IMR-90 (cell line): ENCODE results near the gene PSD2. TPM values are rescaled to one million over a fixed set of nuclear protein-coding genes. Genes with fewer than 3 reads are reported as not detected.

Experiments
- ATAC-seq: fragments of 200-7000 bp; cut with Tn5 transposase; 2 replicates; pipeline ENCODE4 v1.9.1; 2020; ENCODE audit warnings: low read depth, mild to moderate bottlenecking, moderate library complexity
- BruUV-seq: library from RNA; stranded (reverse); fragments of 400-500 nt; replicated peaks from 2 replicates; lab custom pipeline; 2021; lab: Mats Ljungman, UMichigan
- CTCF ChIA-PET: fragments of 300-600 bp; formaldehyde crosslinking; extraction: SDS; loops from one replicate; lab custom pipeline; 2021; ENCODE audit warnings: antibody characterized with exemption; lab: Yijun Ruan, JAX
- POLR2A ChIA-PET: fragments of 300-600 bp; sonication (Branson Sonifier 250); formaldehyde crosslinking; loops from one replicate; lab custom pipeline; 2022; ENCODE audit warnings: antibody characterized with exemption; ENCODE audit not compliant: unreplicated experiment; lab: Charles Lee
- DNase-seq: peaks from one replicate; pipeline ENCODE4 v3.0.0; 2013
- H2AFZ ChIP-seq: replicated peaks from 2 replicates; pipeline ENCODE3; 2013; ENCODE audit warnings: low read length, mild to moderate bottlenecking; ENCODE audit not compliant: poor library complexity
- H2AK5ac ChIP-seq: 2 replicates; pipeline ENCODE4 v1.6.1; 2013; ENCODE audit warnings: low read depth, low read length, inconsistent platforms
- H2AK9ac ChIP-seq: replicated peaks from 2 replicates; pipeline ENCODE3; 2013; ENCODE audit warnings: mild to moderate bottlenecking, low read depth, low read length, moderate library complexity; ENCODE audit not compliant: poor library complexity
- H2BK120ac ChIP-seq: 2 replicates; pipeline ENCODE4 v1.6.1; 2013; ENCODE audit warnings: low read depth, low read length, inconsistent platforms
- H2BK15ac ChIP-seq: 3 replicates; pipeline ENCODE4 v1.6.1; 2013; ENCODE audit warnings: low read depth, low read length, inconsistent platforms
- H2BK20ac ChIP-seq: 2 replicates; pipeline ENCODE4 v1.6.1; 2013; ENCODE audit warnings: low read depth, mild to moderate bottlenecking, inconsistent platforms, low read length, moderate library complexity
- H2BK5ac ChIP-seq: 2 replicates; pipeline ENCODE4 v1.6.1; 2013; ENCODE audit warnings: mild to moderate bottlenecking, low read depth, low read length, inconsistent platforms; ENCODE audit not compliant: poor library complexity, severe bottlenecking
- H3K14ac ChIP-seq: replicated peaks from 2 replicates; pipeline ENCODE4 v1.6.1; 2013; ENCODE audit warnings: low read depth, low read length, inconsistent platforms
- H3K18ac ChIP-seq: 2 replicates; pipeline ENCODE4 v1.6.1; 2013; ENCODE audit warnings: low read depth, low read length, control low read depth
- H3K23ac ChIP-seq: 2 replicates; pipeline ENCODE4 v1.6.1; 2013; ENCODE audit warnings: low read depth, low read length, inconsistent platforms
- H3K27ac ChIP-seq: 2 replicates; pipeline ENCODE4 v1.5.1; 2013; ENCODE audit warnings: mild to moderate bottlenecking, control low read depth, low read length; ENCODE audit not compliant: insufficient read depth
- H3K27me3 ChIP-seq: 2 replicates; pipeline ENCODE4 v1.6.1; 2013; ENCODE audit warnings: low read length; ENCODE audit not compliant: control insufficient read depth, insufficient read depth
- H3K36me3 ChIP-seq: 2 replicates; pipeline ENCODE4 v1.6.1; 2013; ENCODE audit warnings: low read length, mixed read lengths; ENCODE audit not compliant: control insufficient read depth, insufficient read depth
- H3K4ac ChIP-seq: 2 replicates; pipeline ENCODE4 v1.6.1; 2013; ENCODE audit warnings: low read depth, low read length, inconsistent platforms
- H3K4me1 ChIP-seq: 2 replicates; pipeline ENCODE4 v1.6.1; 2013; ENCODE audit warnings: low read length, mixed read lengths; ENCODE audit not compliant: control insufficient read depth, insufficient read depth
- H3K4me2 ChIP-seq: 2 replicates; pipeline ENCODE4 v1.6.1; 2013; ENCODE audit warnings: low read depth, mild to moderate bottlenecking, control low read depth, low read length, moderate library complexity
- H3K4me3 ChIP-seq: 2 replicates; pipeline ENCODE4 v1.5.1; 2013; ENCODE audit warnings: low read depth, mild to moderate bottlenecking, control low read depth, low read length, moderate library complexity; ENCODE audit not compliant: insufficient read depth
- H3K56ac ChIP-seq: 2 replicates; pipeline ENCODE4 v1.6.1; 2013; ENCODE audit warnings: low read length, inconsistent platforms; ENCODE audit not compliant: insufficient read depth; ENCODE audit errors: extremely low read depth
- H3K79me1 ChIP-seq, 2 experiments: 2 replicates each; pipeline ENCODE4 v1.6.1; 2013; ENCODE audit warnings: low read length in 2 of 2, inconsistent platforms in 1 of 2, low read depth in 1 of 2
- H3K9ac ChIP-seq: 2 replicates; pipeline ENCODE4 v1.6.1; 2013; ENCODE audit warnings: low read depth, low read length, control low read depth
- H3K9me1 ChIP-seq: 2 replicates; pipeline ENCODE4 v1.6.1; 2013; ENCODE audit warnings: low read length, inconsistent platforms; ENCODE audit not compliant: insufficient read depth
- H3K9me3 ChIP-seq: 2 replicates; pipeline ENCODE4 v1.6.1; 2013; ENCODE audit warnings: low read length; ENCODE audit not compliant: control insufficient read depth, insufficient read depth
- H4K20me1 ChIP-seq: 2 replicates; pipeline ENCODE4 v1.6.1; 2013; ENCODE audit warnings: low read length, inconsistent platforms; ENCODE audit not compliant: insufficient read depth
- H4K5ac ChIP-seq: 2 replicates; pipeline ENCODE4 v1.6.1; 2013; ENCODE audit warnings: mild to moderate bottlenecking, low read depth, low read length, control low read depth
- H4K8ac ChIP-seq, 2 experiments: 2 replicates each; pipeline ENCODE4 v1.6.1; 2013; ENCODE audit warnings: low read depth in 2 of 2, low read length in 2 of 2, control low read depth in 1 of 2, inconsistent platforms in 1 of 2
- H4K91ac ChIP-seq: 2 replicates; pipeline ENCODE4 v1.6.1; 2013; ENCODE audit warnings: low read depth, low read length, inconsistent platforms; ENCODE audit not compliant: insufficient read depth
- BHLHE40 ChIP-seq: fragments of 150-350 bp; IDR thresholded peaks from 2 replicates; pipeline ENCODE4 v1.6.1; 2016; ENCODE audit warnings: mild to moderate bottlenecking, low read depth, low read length
- CEBPB ChIP-seq: IDR thresholded peaks from 2 replicates; pipeline ENCODE4 v1.6.1; 2012; ENCODE audit warnings: low read depth, low read length, improper control_type of control experiment
- CHD1 ChIP-seq: IDR thresholded peaks from 2 replicates; pipeline ENCODE4 v1.6.1; 2012; ENCODE audit warnings: low read depth, low read length, improper control_type of control experiment
- FOS ChIP-seq: fragments of 150-350 bp; IDR thresholded peaks from 2 replicates; pipeline ENCODE4 v1.6.1; 2016; ENCODE audit warnings: low read depth, low read length
- MAFK ChIP-seq: IDR thresholded peaks from 2 replicates; pipeline ENCODE4 v1.6.1; 2012; ENCODE audit warnings: low read depth, low read length, improper control_type of control experiment
- NFE2L2 ChIP-seq: fragments of 150-350 bp; IDR thresholded peaks from 2 replicates; pipeline ENCODE4 v1.6.1; 2016; ENCODE audit warnings: low read depth, mild to moderate bottlenecking, low read length
- RAD21 ChIP-seq: IDR thresholded peaks from 2 replicates; pipeline ENCODE4 v1.6.1; 2012; ENCODE audit warnings: low read length, improper control_type of control experiment
- SMC3 ChIP-seq: fragments of 150-350 bp; IDR thresholded peaks from 2 replicates; pipeline ENCODE4 v1.6.1; 2016; ENCODE audit warnings: low read depth, mild to moderate bottlenecking, antibody characterized with exemption, low read length, moderate library complexity
- WGBS, 2 experiments: methylation state at CpG; one replicate each; pipeline versions ENCODE4 v1.1.5 to v1.1.7; 2013; ENCODE audit warnings: missing lambda C conversion rate in 2 of 2; ENCODE audit not compliant: insufficient read length in 1 of 2; ENCODE audit errors: extremely low coverage in 2 of 2; 5-methylcytosine and 5-hydroxymethylcytosine counted together
- dilution Hi-C: fragments of 300-500 bp; cut with HindIII; formaldehyde crosslinking; loops from one replicate; pipeline ENCODE4 v1.14.3; 2018; ENCODE audit warnings: low sequenced_read_pairs; ENCODE audit not compliant: unreplicated experiment
- in situ Hi-C: fragments of 300-500 bp; cut with MboI; formaldehyde crosslinking; loops from 3 replicates; pipeline ENCODE4 v1.14.3; 2019; ENCODE audit warnings: low sequenced_read_pairs, inconsistent platforms, mixed read lengths
- intact Hi-C: fragments of 100-400 bp; cut with micrococcal nuclease; formaldehyde crosslinking; loops from 2 replicates; pipeline ENCODE4 v1.10.0; 2022
- polyA plus RNA-seq, 3 experiments: library from polyadenylated mRNA; depleted of rRNA; stranded (reverse); fragments of >200 nt; gene quantifications; 2 replicates each; pipeline ENCODE4 v1.2.3, GENCODE V29; 2012; ENCODE audit warnings: low replicate concordance in 1 of 3
- total RNA-seq: library from RNA; depleted of rRNA; stranded (reverse); fragments of >200 nt; gene quantifications from 2 replicates; pipeline ENCODE4 v1.2.3, GENCODE V29; 2012
- TF ChIP-seq, protein P1 (sequence below): conservative IDR thresholded peaks from 2 replicates; pipeline ENCODE4 v1.5.1; 2012; ENCODE audit warnings: mild to moderate bottlenecking, low read depth, low read length, improper control_type of control experiment
- TF ChIP-seq, protein P2 (sequence below): fragments of 150-350 bp; IDR thresholded peaks from 2 replicates; pipeline ENCODE4 v1.6.1; 2017; ENCODE audit warnings: mild to moderate bottlenecking, antibody characterized with exemption, low read length, low read depth

PSD2 gene
- total and polyA plus RNA-seq, 2 of the 4 experiments (the other 2 are of a cell fraction) = 0.05 TPM; not detected in 1

DNA sequence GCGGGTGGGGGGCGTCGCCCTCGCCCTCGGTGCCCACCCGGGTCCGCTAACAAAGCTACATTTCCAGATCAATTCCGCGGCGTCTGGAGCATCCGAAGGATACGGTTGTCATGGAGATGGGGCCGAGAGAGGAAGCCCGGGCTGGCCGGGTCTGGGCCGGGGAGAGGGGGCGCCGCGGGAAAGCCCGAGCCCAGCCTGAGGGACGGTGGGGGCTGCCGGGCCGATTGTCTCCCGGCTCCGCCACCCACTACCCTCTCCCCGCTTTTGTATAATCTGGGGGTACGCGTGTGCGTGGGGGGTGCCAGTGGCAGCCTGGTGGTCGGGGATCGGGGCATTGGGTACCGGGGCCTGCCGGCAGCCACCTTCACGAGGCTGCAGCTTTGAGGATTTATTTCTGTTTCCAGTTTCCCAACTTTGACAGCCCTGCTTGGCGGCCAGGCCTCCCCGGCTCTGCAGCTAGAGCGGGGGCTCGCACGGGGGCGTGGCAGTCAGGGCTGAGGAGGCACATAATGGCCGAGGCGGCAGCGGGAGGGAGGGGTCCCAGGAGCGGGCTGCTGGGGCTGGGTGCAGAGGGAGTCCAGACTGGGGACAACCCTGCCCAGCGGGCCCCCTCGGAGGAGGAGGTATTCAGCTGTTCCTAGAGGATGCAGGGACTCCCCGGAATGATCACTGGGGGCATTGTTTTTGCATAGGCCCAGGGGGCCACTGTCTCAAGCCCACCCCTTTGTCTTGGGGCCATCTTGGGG lies 626 bp downstream of the PSD2 start:
- CTCF ChIA-PET = interaction anchor here (0.8 kb wide), 1 partner anchor 9 kb away, joined by 3 read pairs; no protein-coding TSS in a partner anchor
- no peak overlapping the region for H3K4ac ChIP-seq
- H3K4me2 ChIP-seq = no peak overlapping the region
- H3K18ac ChIP-seq = no peak overlapping the region
- BruUV-seq = no TSS peak
- dilution Hi-C loops (no loop called here), in situ Hi-C loops (loop anchor here (25.0 kb wide), 1 partner anchor 566 kb away; the partner anchor contains the start of gene SLC4A9), intact Hi-C loops (no loop called here)
- H2BK5ac ChIP-seq = no peak overlapping the region
- H2AFZ ChIP-seq = no peak overlapping the region
- no peak overlapping the region for H4K5ac ChIP-seq
- H4K91ac ChIP-seq = no peak overlapping the region
- TF ChIP-seq MAFK = no peak
- TF ChIP-seq, protein P1, sequence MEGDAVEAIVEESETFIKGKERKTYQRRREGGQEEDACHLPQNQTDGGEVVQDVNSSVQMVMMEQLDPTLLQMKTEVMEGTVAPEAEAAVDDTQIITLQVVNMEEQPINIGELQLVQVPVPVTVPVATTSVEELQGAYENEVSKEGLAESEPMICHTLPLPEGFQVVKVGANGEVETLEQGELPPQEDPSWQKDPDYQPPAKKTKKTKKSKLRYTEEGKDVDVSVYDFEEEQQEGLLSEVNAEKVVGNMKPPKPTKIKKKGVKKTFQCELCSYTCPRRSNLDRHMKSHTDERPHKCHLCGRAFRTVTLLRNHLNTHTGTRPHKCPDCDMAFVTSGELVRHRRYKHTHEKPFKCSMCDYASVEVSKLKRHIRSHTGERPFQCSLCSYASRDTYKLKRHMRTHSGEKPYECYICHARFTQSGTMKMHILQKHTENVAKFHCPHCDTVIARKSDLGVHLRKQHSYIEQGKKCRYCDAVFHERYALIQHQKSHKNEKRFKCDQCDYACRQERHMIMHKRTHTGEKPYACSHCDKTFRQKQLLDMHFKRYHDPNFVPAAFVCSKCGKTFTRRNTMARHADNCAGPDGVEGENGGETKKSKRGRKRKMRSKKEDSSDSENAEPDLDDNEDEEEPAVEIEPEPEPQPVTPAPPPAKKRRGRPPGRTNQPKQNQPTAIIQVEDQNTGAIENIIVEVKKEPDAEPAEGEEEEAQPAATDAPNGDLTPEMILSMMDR = no peak
- TF ChIP-seq, protein P2, sequence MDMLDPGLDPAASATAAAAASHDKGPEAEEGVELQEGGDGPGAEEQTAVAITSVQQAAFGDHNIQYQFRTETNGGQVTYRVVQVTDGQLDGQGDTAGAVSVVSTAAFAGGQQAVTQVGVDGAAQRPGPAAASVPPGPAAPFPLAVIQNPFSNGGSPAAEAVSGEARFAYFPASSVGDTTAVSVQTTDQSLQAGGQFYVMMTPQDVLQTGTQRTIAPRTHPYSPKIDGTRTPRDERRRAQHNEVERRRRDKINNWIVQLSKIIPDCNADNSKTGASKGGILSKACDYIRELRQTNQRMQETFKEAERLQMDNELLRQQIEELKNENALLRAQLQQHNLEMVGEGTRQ = no peak
- TF ChIP-seq NFE2L2 = no peak
- no peak for TF ChIP-seq CEBPB
- TF ChIP-seq BHLHE40 = no peak
- TF ChIP-seq RAD21 = no peak
- no peak for TF ChIP-seq CHD1
- TF ChIP-seq FOS = no peak
- TF ChIP-seq SMC3 = no peak
- no peaks in the 10 kb centered on the region for H4K20me1 ChIP-seq
- no peaks in the 10 kb centered on the region for H3K79me1 ChIP-seq
- no peak overlapping the region for H3K27ac ChIP-seq
- POLR2A ChIA-PET = interaction anchor here (0.5 kb wide), 1 partner anchor 17 kb away, joined by 5 read pairs; no protein-coding TSS in a partner anchor
- no peak overlapping the region for H2BK120ac ChIP-seq
- ATAC-seq (no peak), DNase-seq (no peak)
- H3K23ac ChIP-seq = no peak overlapping the region
- H3K27me3 ChIP-seq = peaks cover 79% of the 10 kb centered on the region
- 0% methylated on average over 6 of the region's 47 CpGs; no CpG with 5 or more reads in 1 of the 2 experiments for WGBS, 2 experiments
- H2BK15ac ChIP-seq = no peak overlapping the region
- H3K9me1 ChIP-seq = no peaks in the 10 kb centered on the region
- H3K36me3 ChIP-seq = no peaks in the 10 kb centered on the region
- H2AK5ac ChIP-seq = no peak overlapping the region
- H2AK9ac ChIP-seq = no peak overlapping the region
- no peak overlapping the region; the same call in 1 of the 2 replicates for H3K4me3 ChIP-seq
- no peaks in the 10 kb centered on the region for H3K4me1 ChIP-seq
- no peaks in the 10 kb centered on the region for H3K9me3 ChIP-seq
- H3K9ac ChIP-seq = no peak overlapping the region
- H3K56ac ChIP-seq = no peak overlapping the region
- no peak overlapping the region for H4K8ac ChIP-seq
- H2BK20ac ChIP-seq = no peak overlapping the region
- H3K14ac ChIP-seq = no peak overlapping the region
